Stimulated activated CD4-positive, alpha-beta T cell treated with anti-CD3 and anti-CD28 coated beads, TNF-alpha, amount 100 ng/mL, for 1 hour (primary cell): ENCODE data around the gene ALPP.
"Not testable (repeated sequence)": the region's sequence is repeated elsewhere in the genome, so short reads cannot be mapped to it uniquely, and the experiment has no call there.

Experiments used
- DNase-seq, 3 donors: peaks; one replicate each; pipeline ENCODE4 v3.0.0-alpha.2; 2020; ENCODE audit warnings: low read depth in 3 of 3, low spot score in 1 of 3

The ALPP gene

GRCh38 chr2:232378735-232379151 lies at the start of gene ALPP:
Gene ALPP, plus strand, starts transcription at chr2:232378751. Its CDS starts 52 bp downstream, at chr2:232378803.
- DNase-seq = not testable (repeated sequence)

GRCh38 chr2:232329716-232330067 lies 48.9 kb upstream of the ALPP start:
- no peak for DNase-seq

GRCh38 chr2:232330068-232330999 lies 48.2 kb upstream of the ALPP start:
- DNase-seq = no peak

GRCh38 chr2:232331061-232331460 lies 47.5 kb upstream of the ALPP start:
- not testable (repeated sequence) for DNase-seq

- DNase-seq = not testable (repeated sequence)
These were observed 46.9 kb upstream of the ALPP start for GRCh38 chr2:232331641-232332040.

- not testable (repeated sequence) for DNase-seq
These were observed 46.2 kb upstream of the ALPP start for GRCh38 chr2:232332244-232332939.

DNA sequence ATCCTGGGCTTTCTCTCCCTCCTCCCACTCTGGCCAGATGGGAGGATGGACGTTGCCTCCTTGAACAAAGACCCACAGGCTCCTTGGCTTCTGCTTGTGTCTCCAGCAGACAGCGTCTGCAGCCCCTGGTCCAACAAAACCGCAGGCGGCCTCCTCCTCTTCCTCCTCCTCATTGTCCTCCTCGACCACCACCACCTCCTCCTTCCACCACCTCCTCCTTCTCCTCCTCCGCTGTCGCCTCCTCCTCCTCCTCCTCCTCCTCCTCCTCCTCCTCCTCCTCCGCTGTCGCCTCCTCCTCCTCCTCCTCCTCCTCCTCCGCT lies 45.7 kb upstream of the ALPP start:
- no peak for DNase-seq

GRCh38 chr2:232333361-232334135 lies 45.0 kb upstream of the ALPP start:
- DNase-seq = no peak

DNA sequence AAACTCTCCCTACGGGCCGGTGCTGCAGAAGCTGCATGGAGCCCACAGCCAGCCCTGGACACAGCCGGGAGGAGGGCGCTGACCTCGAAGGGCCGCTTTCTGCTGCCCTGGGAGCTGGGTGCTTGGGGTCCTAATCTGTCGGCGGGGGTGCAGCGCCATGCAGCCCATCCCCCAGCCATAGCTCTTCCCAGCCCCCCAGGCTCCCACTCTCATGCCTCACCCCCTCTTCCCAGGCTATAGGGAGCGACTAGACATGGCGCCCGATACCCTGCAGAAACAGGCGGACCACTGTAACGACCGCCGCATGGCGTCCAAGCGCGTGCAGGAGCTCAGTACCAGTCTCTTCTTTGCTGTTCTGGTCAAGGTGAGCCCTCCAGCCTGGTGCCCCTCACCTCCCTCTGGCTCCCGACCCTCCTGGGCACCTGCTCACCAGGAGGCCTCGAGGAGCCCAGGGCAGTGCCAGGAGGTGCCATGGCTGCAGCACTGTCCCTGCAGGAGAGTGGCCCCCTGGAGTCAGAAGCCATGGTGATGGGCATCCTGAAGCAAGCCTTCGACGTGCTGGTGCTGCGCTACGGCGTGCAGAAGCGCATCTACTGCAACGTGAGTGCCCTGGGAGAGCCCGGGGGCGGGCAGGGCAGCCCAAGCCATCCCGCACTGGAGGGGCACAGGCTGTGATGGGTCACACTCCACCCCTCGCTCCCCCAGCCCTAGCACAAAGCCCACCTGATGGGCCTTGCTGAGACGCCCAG lies 44.2 kb upstream of the ALPP start:
- DNase-seq = not testable (repeated sequence)

DNA sequence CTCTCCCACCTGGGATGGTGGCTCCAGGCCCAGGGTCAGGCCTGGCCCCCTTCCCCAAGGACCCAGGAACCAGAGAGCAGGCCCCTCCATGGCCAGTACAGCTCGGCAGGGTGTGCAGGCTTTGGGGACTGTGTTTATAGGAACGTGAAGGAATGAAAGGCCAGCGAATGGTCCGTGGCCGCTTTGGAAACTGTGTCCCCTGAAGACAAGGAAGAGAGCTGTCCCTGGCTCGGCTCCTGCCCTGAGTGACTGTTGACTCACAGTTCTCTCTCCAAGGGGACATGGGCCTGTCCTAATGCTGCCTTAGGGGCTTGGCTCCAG lies 43.7 kb upstream of the ALPP start:
- DNase-seq = not testable (repeated sequence)

DNA sequence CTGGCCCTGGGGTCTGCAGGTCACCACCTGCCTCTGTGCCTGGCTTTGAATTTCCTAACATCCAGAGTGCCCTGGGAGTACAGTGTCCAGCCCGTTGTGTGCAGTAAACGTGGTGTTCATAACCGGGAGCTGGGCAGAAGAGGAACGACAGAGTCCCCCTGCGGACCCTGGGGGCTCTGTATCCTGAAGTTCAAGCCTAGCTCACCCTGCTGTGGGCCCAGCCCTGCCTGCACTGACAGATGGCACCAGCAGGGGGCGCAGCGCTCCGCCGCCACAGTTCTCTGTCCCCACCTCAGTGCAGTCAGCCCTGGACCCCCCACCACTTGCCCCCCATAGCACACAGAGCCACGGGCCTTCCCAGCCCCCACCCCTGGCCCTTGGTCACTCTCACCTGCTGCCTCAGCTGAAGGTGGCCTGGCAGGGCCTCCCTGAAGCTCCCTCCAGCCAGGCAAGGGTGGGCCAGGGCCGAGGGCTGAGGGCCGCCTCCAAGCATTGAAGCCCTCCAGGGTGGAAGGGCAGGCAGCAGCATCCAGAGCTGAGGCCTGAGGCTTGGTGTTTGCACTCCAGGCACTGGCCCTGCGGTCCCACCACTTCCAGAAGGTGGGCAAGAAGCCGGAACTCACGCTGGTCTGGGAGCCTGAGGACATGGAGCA lies 43.2 kb upstream of the ALPP start:
- not testable (repeated sequence) for DNase-seq

DNA sequence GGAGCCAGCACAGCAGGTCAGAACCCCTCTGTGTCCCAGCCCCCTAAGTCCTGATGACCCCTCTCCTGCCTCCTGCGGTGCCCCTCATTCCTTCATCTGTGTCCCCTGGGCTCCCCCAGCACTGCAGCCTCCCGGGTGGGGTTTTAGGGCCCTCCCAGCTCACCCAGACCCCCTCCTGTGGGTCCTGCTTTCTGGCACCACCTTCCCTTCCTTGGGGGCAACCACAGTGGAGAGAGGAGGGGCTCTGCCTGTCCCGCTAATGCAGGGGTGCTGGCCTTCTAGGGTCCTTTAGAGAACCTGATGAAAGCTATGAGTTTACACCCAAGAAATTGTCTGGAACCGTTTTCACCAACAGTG lies 42.7 kb upstream of the ALPP start:
- DNase-seq = no peak

DNA sequence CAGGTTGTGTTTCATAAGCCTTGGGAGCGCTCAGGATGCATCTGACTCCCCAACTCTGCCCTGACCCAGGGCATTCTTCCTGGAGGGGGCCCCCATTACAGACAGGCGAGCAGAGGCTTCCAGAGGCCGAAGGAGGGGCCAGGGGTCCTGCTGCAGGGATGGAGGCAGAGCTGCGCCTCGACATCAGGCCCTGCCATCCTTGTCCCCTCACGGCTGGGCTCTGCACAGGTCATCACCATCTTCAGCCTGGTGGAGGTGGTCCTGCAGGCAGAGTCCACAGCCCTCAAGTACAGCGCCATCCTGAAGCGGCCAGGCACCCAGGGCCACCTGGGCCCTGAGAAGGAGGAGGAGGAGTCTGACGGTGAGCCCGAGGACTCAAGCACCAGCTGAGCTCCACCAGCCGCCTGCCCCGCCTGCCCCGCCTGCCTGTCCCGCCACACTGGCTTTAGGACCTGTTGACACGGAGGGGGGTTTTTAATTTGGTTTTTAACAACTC lies 42.3 kb upstream of the ALPP start:
- DNase-seq = no peak

GRCh38 chr2:232336981-232337720 lies 41.4 kb upstream of the ALPP start:
- no peak for DNase-seq

- DNase-seq = not testable (repeated sequence)
These were observed 40.3 kb upstream of the ALPP start for GRCh38 chr2:232338094-232338758.

GRCh38 chr2:232338759-232339106 lies 39.8 kb upstream of the ALPP start:
- no peak for DNase-seq

DNA sequence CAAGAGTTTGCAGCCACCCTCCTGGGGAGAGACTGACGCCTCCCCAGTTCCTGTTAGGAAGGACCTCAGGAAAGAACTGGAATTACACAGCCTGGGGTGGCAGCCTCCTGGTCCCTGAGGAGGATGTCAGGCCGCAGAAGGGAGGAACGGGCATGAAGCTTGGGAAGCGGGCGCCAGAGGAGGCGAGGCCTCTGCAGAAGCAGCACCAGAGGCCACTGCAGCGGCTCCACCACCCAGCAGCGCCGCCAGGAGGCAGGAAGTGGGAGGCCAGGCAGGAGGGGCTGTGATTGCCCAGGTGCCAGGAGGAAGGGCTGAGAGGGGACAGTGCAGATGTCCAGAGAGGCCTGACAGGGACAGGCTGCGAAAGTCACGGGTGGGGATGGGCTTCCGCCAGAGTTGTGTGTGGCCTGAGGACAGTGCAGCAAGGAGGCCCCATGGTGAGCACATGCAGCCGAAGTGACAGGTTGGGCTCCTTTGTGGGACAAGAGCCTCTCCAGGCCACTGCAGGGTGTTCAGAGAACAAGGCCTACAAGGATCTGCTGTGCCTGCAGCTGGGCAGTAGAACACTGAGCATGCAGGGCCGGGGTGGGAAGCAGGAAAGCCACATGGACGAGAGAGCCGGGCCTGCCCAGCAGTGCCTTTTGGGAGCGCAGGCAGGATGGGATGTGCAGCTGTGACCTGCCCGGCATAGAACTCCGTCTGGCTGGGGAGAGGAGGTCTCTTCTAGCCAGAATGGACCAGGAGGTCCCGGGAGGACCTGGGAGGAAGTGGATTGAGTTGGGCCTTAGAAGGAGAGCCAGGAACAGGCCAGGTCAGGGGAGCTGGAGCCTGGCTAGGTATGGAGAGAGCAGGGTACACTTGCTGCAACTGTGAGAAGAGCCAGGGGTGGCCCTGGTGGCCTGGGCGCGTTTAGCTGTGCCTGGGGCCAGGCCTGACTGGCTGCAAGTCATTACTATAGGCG lies 39.1 kb upstream of the ALPP start:
- no peak for DNase-seq
